Stimulated activated CD4-positive, alpha-beta T cell treated with anti-CD3 and anti-CD28 coated beads, Interleukin-1b, Interleukin-23, amount 100 ng/mL, for 1 hour (primary cell): Measurements from ENCODE around the gene CCDC88B.

Experiments
- DNase-seq, 2 donors: peaks; one replicate each; pipeline ENCODE4 v3.0.0-alpha.2; 2020; ENCODE audit warnings: low read depth in 2 of 2

Gene CCDC88B

GRCh38 chr11:64339754-64340408, at the start of gene CCDC88B:
TSS of gene CCDC88B (plus strand) at chr11:64340204. CDS start at chr11:64340267, 63 bp downstream.
- peak; percentile 58 to 78 for DNase-seq

- no peak for DNase-seq
Observed at GRCh38 chr11:64290352-64291261, 49.4 kb upstream of the CCDC88B start.

- no peak for DNase-seq
Observed at GRCh38 chr11:64291262-64291751, 48.7 kb upstream of the CCDC88B start, which contains the start of gene KCNK4. TSS of gene KCNK4 (plus strand) at chr11:64291302. CDS start at chr11:64293019, 1,717 bp downstream.

- DNase-seq = no peak
Observed at GRCh38 chr11:64291752-64292459, 48.1 kb upstream of the CCDC88B start.

GRCh38 chr11:64292460-64293254, 47.3 kb upstream of the CCDC88B start:
- DNase-seq = no peak

GRCh38 chr11:64294774-64295173, 45.2 kb upstream of the CCDC88B start:
- DNase-seq = no peak

- no peak for DNase-seq
Observed at GRCh38 chr11:64295760-64296159, 44.2 kb upstream of the CCDC88B start.

GRCh38 chr11:64296236-64296635, 43.8 kb upstream of the CCDC88B start:
- DNase-seq = no peak

- DNase-seq = no peak
Observed at GRCh38 chr11:64296830-64297698, 42.9 kb upstream of the CCDC88B start.

GRCh38 chr11:64297699-64298358, 42.2 kb upstream of the CCDC88B start:
- no peak for DNase-seq

GRCh38 chr11:64298966-64299846, 40.8 kb upstream of the CCDC88B start:
- DNase-seq = no peak

- no peak for DNase-seq
Observed at GRCh38 chr11:64299847-64300648, 40.0 kb upstream of the CCDC88B start, which contains the start of gene CATSPERZ. TSS of gene CATSPERZ (plus strand) at chr11:64300358. CDS start at chr11:64300411, 53 bp downstream.

GRCh38 chr11:64303109-64304031, 36.6 kb upstream of the CCDC88B start:
- no peak for DNase-seq

- no peak for DNase-seq
Observed at GRCh38 chr11:64304032-64304315, 36.0 kb upstream of the CCDC88B start.

- DNase-seq = peak; percentile 84 to 92
Observed at GRCh38 chr11:64304316-64305072, 35.5 kb upstream of the CCDC88B start.

GRCh38 chr11:64305075-64305690, 34.8 kb upstream of the CCDC88B start, which contains the start of gene ESRRA:
TSS of gene ESRRA (plus strand) at chr11:64305524. CDS start at chr11:64307180, 1,656 bp downstream.
- peak; percentile 99 for DNase-seq
